ES-I3 (cell line): ENCODE data around the gene DAPK1.

Source experiments
- H3K36me3 ChIP-seq: 2 replicates; pipeline ENCODE4 v1.6.1; 2013; ENCODE audit warnings: mild to moderate bottlenecking, low read length, control low read depth, moderate library complexity; ENCODE audit not compliant: insufficient read depth
- H3K4me1 ChIP-seq: 2 replicates; pipeline ENCODE4 v1.6.1; 2013; ENCODE audit warnings: mild to moderate bottlenecking, control low read depth, low read length; ENCODE audit not compliant: insufficient read depth
- H3K9ac ChIP-seq: 2 replicates; pipeline ENCODE4 v1.6.1; 2013; ENCODE audit warnings: low read depth, mild to moderate bottlenecking, low read length, moderate library complexity
- H3K9me3 ChIP-seq: 2 replicates; pipeline ENCODE4 v1.6.1; 2013; ENCODE audit warnings: mild to moderate bottlenecking, low read length, moderate library complexity; ENCODE audit not compliant: control insufficient read depth, insufficient read depth

Gene DAPK1

GRCh38 chr9:87585123-87585855, 87.6 kb downstream of the DAPK1 start:
- Histone ChIP-seq H3K4me1 (no peaks in the 10 kb centered on the region), H3K9ac (no peak overlapping the region), H3K9me3 (no peaks in the 10 kb centered on the region), H3K36me3 (no peaks in the 10 kb centered on the region)

GRCh38 chr9:87586731-87587355, 89.2 kb downstream of the DAPK1 start:
- no peaks in the 10 kb centered on the region for H3K36me3 ChIP-seq
- no peaks in the 10 kb centered on the region for H3K4me1 ChIP-seq
- H3K9me3 ChIP-seq: no peaks in the 10 kb centered on the region
- H3K9ac ChIP-seq: no peak overlapping the region

GRCh38 chr9:87587356-87587745, 89.7 kb downstream of the DAPK1 start:
- no peaks in the 10 kb centered on the region for H3K36me3 ChIP-seq
- H3K9me3 ChIP-seq: no peaks in the 10 kb centered on the region
- no peak overlapping the region for H3K9ac ChIP-seq
- H3K4me1 ChIP-seq: no peaks in the 10 kb centered on the region

DNA sequence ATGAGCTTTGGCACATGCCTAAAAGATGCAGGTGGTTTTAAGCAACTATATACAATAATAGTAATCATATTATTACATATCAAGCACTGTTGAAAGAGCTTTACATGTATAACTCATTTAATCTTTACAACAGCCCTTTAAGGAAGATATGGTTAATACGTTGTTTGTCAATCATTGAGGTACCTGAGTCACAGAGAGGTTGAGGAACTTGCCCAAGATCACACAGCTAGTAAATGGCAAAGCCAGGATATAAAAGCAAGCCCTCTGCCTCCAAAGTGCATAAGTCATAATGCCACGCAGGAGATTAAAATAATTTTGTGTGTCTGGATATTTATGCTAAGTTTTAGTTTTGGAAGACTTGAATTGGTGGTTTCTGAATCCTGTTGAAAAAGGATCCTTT, 90.2 kb downstream of the DAPK1 start:
- Histone ChIP-seq H3K9ac (no peak overlapping the region), H3K4me1 (peaks cover 5% of the 10 kb centered on the region), H3K36me3 (no peaks in the 10 kb centered on the region), H3K9me3 (no peaks in the 10 kb centered on the region)

DNA sequence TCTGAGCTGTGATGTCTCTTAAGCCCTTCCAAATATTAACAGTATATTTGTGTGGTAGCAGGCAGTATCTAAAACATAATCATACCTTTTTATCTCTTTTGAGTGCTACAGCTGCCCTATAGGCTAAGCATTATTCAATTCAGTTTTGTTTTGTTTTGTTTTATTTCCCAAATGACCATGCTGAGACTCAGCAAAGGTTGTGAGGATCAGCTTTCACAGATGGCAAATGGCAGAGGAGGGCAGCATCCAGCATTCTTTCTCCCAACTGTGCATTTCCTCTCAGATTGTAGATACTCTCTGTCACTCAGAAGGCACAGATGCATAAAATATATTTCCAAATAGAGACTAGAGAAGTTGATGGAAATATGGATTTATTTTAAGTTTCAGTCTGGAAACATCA, 90.7 kb downstream of the DAPK1 start:
- Histone ChIP-seq H3K9me3 (no peaks in the 10 kb centered on the region), H3K36me3 (no peaks in the 10 kb centered on the region), H3K9ac (no peak overlapping the region), H3K4me1 (peaks cover 8% of the 10 kb centered on the region)

- peaks cover 13% of the 10 kb centered on the region for H3K4me1 ChIP-seq
Measured at GRCh38 chr9:87590996-87591395, 93.3 kb downstream of the DAPK1 start.

DNA sequence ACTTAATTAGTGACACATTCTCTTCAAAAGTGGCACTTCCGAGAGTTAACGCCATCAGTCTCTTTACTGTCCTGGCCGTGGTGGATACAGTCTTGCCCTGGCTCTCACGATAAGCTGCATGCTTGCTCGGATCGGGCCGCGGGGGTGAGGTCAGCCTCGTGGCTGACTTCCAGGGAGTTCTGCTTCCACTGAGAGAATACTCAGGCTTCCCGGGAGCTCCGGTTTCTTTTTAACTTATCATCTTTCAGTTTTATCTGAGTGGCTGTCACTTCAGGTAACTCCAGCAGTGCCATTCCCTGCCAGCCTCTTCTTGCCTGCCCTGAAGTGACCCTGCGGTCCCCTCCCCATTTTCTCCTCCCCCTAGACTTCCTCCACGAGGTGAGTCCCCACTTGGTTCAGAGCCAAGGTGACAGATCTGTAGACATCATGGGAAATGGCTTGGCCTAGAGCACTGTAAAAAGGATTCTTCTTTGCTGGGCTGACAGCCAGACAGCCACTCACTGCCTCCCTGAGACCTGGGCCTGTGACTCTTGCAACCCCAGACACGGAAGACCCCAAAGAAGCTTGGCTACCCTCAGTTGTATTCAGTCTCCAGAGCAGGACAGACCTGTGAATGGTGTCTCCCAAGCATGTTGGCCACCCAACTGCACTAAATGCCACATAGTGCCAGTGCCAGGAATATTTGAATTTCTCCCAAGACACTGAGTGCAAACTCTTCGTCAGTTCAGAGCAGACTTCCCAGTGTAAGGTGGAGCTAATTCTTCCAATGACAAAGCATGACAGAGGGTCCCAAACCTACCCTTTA, 95.1 kb downstream of the DAPK1 start:
- Histone ChIP-seq H3K9me3 (no peaks in the 10 kb centered on the region), H3K4me1 (peaks cover 13% of the 10 kb centered on the region), H3K9ac (no peak overlapping the region), H3K36me3 (no peaks in the 10 kb centered on the region)

More at GRCh38 chr9:87590996-87591395, 93.3 kb downstream of the DAPK1 start:
- Histone ChIP-seq H3K9me3 (no peaks in the 10 kb centered on the region), H3K36me3 (no peaks in the 10 kb centered on the region), H3K9ac (no peak overlapping the region)

- no peaks in the 10 kb centered on the region for H3K36me3 ChIP-seq
- H3K9ac ChIP-seq: no peak overlapping the region
- peaks cover 13% of the 10 kb centered on the region for H3K4me1 ChIP-seq
- H3K9me3 ChIP-seq: no peaks in the 10 kb centered on the region
Measured at GRCh38 chr9:87593359-87593980, 95.8 kb downstream of the DAPK1 start.

GRCh38 chr9:87594194-87594593, 96.5 kb downstream of the DAPK1 start:
- Histone ChIP-seq H3K9ac (no peak overlapping the region), H3K36me3 (no peaks in the 10 kb centered on the region), H3K9me3 (no peaks in the 10 kb centered on the region), H3K4me1 (peaks cover 14% of the 10 kb centered on the region)

- Histone ChIP-seq H3K4me1 (peaks cover 19% of the 10 kb centered on the region), H3K9me3 (no peaks in the 10 kb centered on the region), H3K9ac (no peak overlapping the region), H3K36me3 (no peaks in the 10 kb centered on the region)
Measured at GRCh38 chr9:87594662-87595061, 97.0 kb downstream of the DAPK1 start.

GRCh38 chr9:87595610-87596009, 97.9 kb downstream of the DAPK1 start:
- Histone ChIP-seq H3K9ac (no peak overlapping the region), H3K36me3 (no peaks in the 10 kb centered on the region), H3K4me1 (peaks cover 24% of the 10 kb centered on the region), H3K9me3 (no peaks in the 10 kb centered on the region)

GRCh38 chr9:87596862-87597261, 99.2 kb downstream of the DAPK1 start:
- Histone ChIP-seq H3K9me3 (no peaks in the 10 kb centered on the region), H3K36me3 (no peaks in the 10 kb centered on the region), H3K4me1 (peaks cover 29% of the 10 kb centered on the region), H3K9ac (no peak overlapping the region)

GRCh38 chr9:87597710-87598443, 100.2 kb downstream of the DAPK1 start:
- H3K9me3 ChIP-seq: no peaks in the 10 kb centered on the region
- H3K9ac ChIP-seq: no peak overlapping the region
- no peaks in the 10 kb centered on the region for H3K36me3 ChIP-seq
- peaks cover 24% of the 10 kb centered on the region for H3K4me1 ChIP-seq
